Tibial artery (tissue), 4 donors: ENCODE measurements around the gene TMA7B.

ENCODE experiments used
- DNase-seq, 2 donors: peaks; one replicate each; pipeline ENCODE4 v3.0.0-alpha.2; 2019
- H3K27ac ChIP-seq, 2 donors: fragments of 200-600 bp; sonication (generic) in 1 of 2; 1 replicate in 1 of 2; 2 replicates in 1 of 2; pipeline ENCODE4 v1.5.1; 2018 to 2019; ENCODE audit warnings: mild to moderate bottlenecking in 1 of 2
- H3K27me3 ChIP-seq, 2 donors: fragments of 200-600 bp; sonication (generic) in 1 of 2; one replicate each; pipeline versions ENCODE4 v1.5.1 to v1.6.0; 2016 to 2019
- H3K36me3 ChIP-seq, 3 donors: fragments of 200-600 bp; sonication (generic) in 2 of 3; one replicate each; pipeline ENCODE4 v1.5.1; 2016 to 2019; ENCODE audit warnings: mild to moderate bottlenecking in 2 of 3
- H3K4me1 ChIP-seq, 4 donors: fragments of 200-600 bp; sonication (generic) in 2 of 4; 1 replicate in 3 of 4; 2 replicates in 1 of 4; pipeline ENCODE4 v1.5.1; 2016 to 2019
- H3K4me3 ChIP-seq, 2 donors: fragments of 200-600 bp; sonication (generic) in 1 of 2; 1 replicate in 1 of 2; 2 replicates in 1 of 2; pipeline ENCODE4 v1.5.1; 2018 to 2019; ENCODE audit warnings: mild to moderate bottlenecking in 2 of 2
- H3K9me3 ChIP-seq, 3 donors: fragments of 200-600 bp; sonication (generic) in 1 of 3; one replicate each; pipeline ENCODE4 v1.5.1; 2016 to 2019
- CTCF ChIP-seq, 2 experiments: fragments of 200-600 bp in 1 of 2; fragments of 450-650 bp in 1 of 2; IDR thresholded peaks; one replicate each; pipeline ENCODE4 v1.5.1; 2017 to 2019; ENCODE audit warnings: antibody characterized with exemption in 2 of 2, mild to moderate bottlenecking in 1 of 2, moderate library complexity in 1 of 2
- intact Hi-C: fragments of 100-400 bp; cut with DNase I; formaldehyde crosslinking; loops from one replicate; pipeline ENCODE4 v1.15.0; 2023; ENCODE audit warnings: low total_unique reads

The TMA7B gene

DNA sequence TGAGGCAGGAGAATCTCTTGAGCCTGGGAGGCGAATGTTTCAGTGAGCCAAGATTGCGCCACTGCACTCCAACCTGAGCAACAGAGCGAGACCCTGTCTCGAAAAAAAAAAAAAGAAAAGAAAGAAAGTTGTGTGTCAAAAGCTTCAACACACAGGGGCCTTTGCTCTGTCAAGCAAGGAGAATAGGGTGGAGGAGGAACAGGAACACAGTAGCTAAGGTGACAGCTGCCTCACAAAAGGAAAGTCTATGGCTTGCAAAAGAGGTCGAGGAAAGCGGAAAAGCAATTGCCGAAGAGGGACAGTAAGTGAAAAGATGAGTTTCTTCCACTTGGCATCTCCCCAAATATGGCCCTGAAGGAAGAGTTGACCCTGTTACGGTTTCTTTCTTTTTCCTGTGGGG, 26.5 kb upstream of the TMA7B start:
- DNase-seq = no peak
- no peak overlapping the region for H3K4me3 ChIP-seq
- no peaks in the 10 kb centered on the region for H3K4me1 ChIP-seq
- H3K9me3 ChIP-seq = no peaks in the 10 kb centered on the region
- H3K27ac ChIP-seq = no peak overlapping the region
- peaks cover 0 to 54% of the 10 kb centered on the region in 2 donors for H3K27me3 ChIP-seq
- H3K36me3 ChIP-seq = no peaks in the 10 kb centered on the region
- intact Hi-C loops = no loop called here
- TF ChIP-seq CTCF (IDR thresholded peaks at IDR 0.05) = no peak

DNA sequence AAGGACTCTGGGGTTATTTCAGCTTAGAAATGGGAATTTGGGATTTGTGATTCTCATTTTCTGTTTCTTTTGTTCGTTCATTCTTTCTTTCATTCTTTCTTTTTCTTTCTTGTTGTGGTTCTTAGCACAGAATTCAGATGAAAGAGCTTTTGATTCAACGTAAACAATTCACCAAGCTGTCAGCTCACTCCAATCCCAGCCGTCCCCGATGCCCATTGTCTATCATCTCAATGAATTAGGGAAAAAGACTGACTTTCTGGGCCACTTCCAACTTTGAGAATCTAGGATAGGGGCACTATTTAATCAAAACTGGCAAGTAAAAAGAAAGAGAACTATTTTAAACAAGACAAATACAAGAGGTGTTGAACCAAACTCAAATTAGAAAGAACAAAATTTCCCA, 25.1 kb upstream of the TMA7B start:
- Histone ChIP-seq H3K9me3 (no peaks in the 10 kb centered on the region), H3K4me1 (no peaks in the 10 kb centered on the region), H3K27me3 (peaks cover 0 to 54% of the 10 kb centered on the region in 2 donors), H3K36me3 (no peaks in the 10 kb centered on the region), H3K4me3 (no peak overlapping the region), H3K27ac (no peak overlapping the region)
- no peak for TF ChIP-seq CTCF (IDR thresholded peaks at IDR 0.05)
- no peak for DNase-seq
- intact Hi-C loops = no loop called here

GRCh38 chr22:39935612-39936011, 24.6 kb upstream of the TMA7B start:
- no peak for TF ChIP-seq CTCF (IDR thresholded peaks at IDR 0.05)
- Histone ChIP-seq H3K4me1 (no peaks in the 10 kb centered on the region), H3K36me3 (no peaks in the 10 kb centered on the region), H3K4me3 (no peak overlapping the region), H3K27ac (no peak overlapping the region), H3K27me3 (peaks cover 0 to 50% of the 10 kb centered on the region in 2 donors), H3K9me3 (no peaks in the 10 kb centered on the region)
- no peak for DNase-seq
- intact Hi-C loops = no loop called here

GRCh38 chr22:39936523-39937145, 23.6 kb upstream of the TMA7B start:
- H3K4me3 ChIP-seq = no peak overlapping the region
- no peaks in the 10 kb centered on the region for H3K4me1 ChIP-seq
- H3K9me3 ChIP-seq = no peaks in the 10 kb centered on the region
- no peak for DNase-seq
- peaks cover 0 to 42% of the 10 kb centered on the region in 2 donors for H3K27me3 ChIP-seq
- no peak for TF ChIP-seq CTCF (IDR thresholded peaks at IDR 0.05)
- no peak overlapping the region for H3K27ac ChIP-seq
- H3K36me3 ChIP-seq = no peaks in the 10 kb centered on the region
- intact Hi-C loops = no loop called here

DNA sequence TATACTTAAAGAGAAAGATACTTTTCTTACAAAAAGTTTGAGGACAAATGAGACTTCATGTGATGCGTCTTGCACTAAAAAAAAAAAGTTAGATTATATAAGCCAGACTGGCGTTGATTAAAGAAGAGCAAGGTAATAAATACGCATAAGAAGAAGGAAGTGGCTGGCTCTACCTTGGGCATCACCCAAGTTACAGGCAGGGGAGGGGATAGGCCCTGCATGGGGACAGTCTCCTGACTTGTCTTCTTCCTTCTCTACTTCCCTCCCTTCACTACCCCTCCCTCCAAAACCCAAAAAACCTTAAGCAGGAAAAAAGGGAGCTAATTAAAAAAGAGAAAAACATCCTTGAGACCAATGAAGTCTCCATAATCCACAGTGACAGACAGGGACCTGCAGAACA, 22.3 kb upstream of the TMA7B start:
- DNase-seq = no peak
- TF ChIP-seq CTCF (IDR thresholded peaks at IDR 0.05) = no peak
- Histone ChIP-seq H3K4me3 (no peak overlapping the region), H3K27me3 (peaks cover 0 to 34% of the 10 kb centered on the region in 2 donors), H3K27ac (no peak overlapping the region), H3K9me3 (no peaks in the 10 kb centered on the region), H3K36me3 (no peaks in the 10 kb centered on the region), H3K4me1 (no peaks in the 10 kb centered on the region)
- intact Hi-C loops = no loop called here
